NCI-H1092 (cell line): ENCODE data around the gene DCTN3.

Experiments used
- DNase-seq: peaks from one replicate; lab custom pipeline; 2025; lab: John Stamatoyannopoulos, UW

The DCTN3 gene

GRCh38 chr9:34620061-34620994 is at the start of gene DCTN3:
Gene DCTN3, minus strand, starts transcription at chr9:34620495. Its CDS starts 31 bp downstream, at chr9:34620464.
- DNase-seq: peak; percentile 97

- DNase-seq: peak; percentile 98
These were observed 45.3 kb upstream of the DCTN3 start for GRCh38 chr9:34665381-34666250.

GRCh38 chr9:34665067-34665380 is 44.7 kb upstream of the DCTN3 start:
- no peak for DNase-seq

GRCh38 chr9:34664281-34665066 is 44.2 kb upstream of the DCTN3 start:
- peak; percentile 13 for DNase-seq

- DNase-seq: no peak
These were observed 43.0 kb upstream of the DCTN3 start for GRCh38 chr9:34663303-34663605.

- no peak for DNase-seq
These were observed 42.4 kb upstream of the DCTN3 start, which contains the start of gene CCL27 for GRCh38 chr9:34662526-34663302. Gene CCL27, minus strand, starts transcription at chr9:34662657. Its CDS starts 24 bp downstream, at chr9:34662633.

GRCh38 chr9:34659592-34660253 is 39.4 kb upstream of the DCTN3 start:
- no peak for DNase-seq

- DNase-seq: no peak
These were observed 38.2 kb upstream of the DCTN3 start for GRCh38 chr9:34658461-34658860.

GRCh38 chr9:34656992-34657391 is 36.7 kb upstream of the DCTN3 start:
- DNase-seq: no peak

- no peak for DNase-seq
These were observed 35.1 kb upstream of the DCTN3 start for GRCh38 chr9:34655394-34655793.

GRCh38 chr9:34654323-34655051 is 34.2 kb upstream of the DCTN3 start:
- peak; percentile 92 for DNase-seq

- no peak for DNase-seq
These were observed 33.1 kb upstream of the DCTN3 start for GRCh38 chr9:34653151-34654072.

- DNase-seq: no peak
These were observed 32.3 kb upstream of the DCTN3 start for GRCh38 chr9:34652602-34653000.

GRCh38 chr9:34651876-34652601 is 31.7 kb upstream of the DCTN3 start, which contains the start of gene IL11RA:
Gene IL11RA, plus strand, starts transcription at chr9:34652185. Its CDS starts 3,033 bp downstream, at chr9:34655218.
- no peak for DNase-seq

- no peak for DNase-seq
These were observed 31.0 kb upstream of the DCTN3 start for GRCh38 chr9:34651321-34651720.

- DNase-seq: no peak
These were observed 30.5 kb upstream of the DCTN3 start for GRCh38 chr9:34650816-34651215.

- DNase-seq: no peak
These were observed 28.4 kb upstream of the DCTN3 start for GRCh38 chr9:34648673-34649072.

- DNase-seq: no peak
These were observed 27.4 kb upstream of the DCTN3 start for GRCh38 chr9:34647651-34648050.
